ENCODE data around the gene DNAJC18.
"Not testable (repeated sequence)": the region's sequence is repeated elsewhere in the genome, so short reads cannot be mapped to it uniquely, and the experiment has no call there.

Gene DNAJC18

DNA sequence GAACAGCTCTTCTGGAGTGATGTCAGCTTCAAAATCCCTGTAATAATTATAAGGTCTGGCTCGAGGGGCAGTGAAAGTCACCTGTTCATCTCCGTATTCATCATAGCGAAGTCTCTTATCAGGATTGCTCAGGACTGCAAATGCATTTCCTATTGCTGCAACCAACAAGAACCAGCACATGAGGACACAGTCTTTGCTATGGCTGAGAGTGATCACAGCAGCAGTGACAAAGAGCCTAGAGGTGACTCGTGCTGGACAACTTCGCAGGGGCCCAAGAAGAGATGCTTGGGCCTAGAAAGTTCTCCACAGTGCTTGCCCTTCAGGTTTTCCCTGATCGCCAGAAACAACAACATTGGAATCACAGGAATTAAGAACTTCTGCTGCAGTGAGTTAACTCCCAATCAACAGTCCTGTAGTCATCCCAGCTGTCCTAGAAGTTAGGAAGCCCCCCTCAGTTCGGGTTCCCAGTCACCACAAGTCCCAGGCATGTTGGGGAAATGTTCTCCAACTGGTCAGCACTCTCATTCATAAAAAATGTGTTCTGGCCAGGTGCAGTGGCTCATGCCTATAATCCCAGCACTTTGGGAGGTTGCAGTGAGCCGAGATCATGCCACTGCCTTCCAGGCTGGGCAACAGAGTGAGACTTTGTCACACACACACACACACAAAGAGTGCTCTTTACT is 13.0 kb downstream of the DNAJC18 start:
- DNase-seq (ENCODE audit: low spot score): no peak

DNA sequence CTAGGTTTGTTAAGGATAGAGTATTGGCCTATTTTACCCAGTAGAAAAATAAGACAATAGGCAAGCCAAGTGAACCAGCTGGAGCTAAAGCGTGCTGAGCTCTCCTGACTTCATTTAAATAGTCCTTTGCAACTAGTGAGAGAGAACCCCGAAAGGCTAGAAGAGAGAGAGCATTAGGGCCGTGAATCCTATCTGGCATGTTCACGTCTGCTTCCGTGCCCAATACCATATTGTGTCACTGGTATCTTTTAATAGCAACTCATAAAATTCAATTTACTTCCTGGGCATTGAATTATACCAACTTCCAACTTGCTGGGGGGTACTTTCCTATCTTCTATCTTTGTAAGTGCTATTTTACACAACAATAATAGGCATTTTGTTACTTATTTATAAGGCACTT is 13.8 kb downstream of the DNAJC18 start:
- no peak for DNase-seq (ENCODE audit: low spot score)

GRCh38 chr5:139422307-139422893 is 16.9 kb downstream of the DNAJC18 start:
- no peak for DNase-seq (ENCODE audit: low spot score)

DNA sequence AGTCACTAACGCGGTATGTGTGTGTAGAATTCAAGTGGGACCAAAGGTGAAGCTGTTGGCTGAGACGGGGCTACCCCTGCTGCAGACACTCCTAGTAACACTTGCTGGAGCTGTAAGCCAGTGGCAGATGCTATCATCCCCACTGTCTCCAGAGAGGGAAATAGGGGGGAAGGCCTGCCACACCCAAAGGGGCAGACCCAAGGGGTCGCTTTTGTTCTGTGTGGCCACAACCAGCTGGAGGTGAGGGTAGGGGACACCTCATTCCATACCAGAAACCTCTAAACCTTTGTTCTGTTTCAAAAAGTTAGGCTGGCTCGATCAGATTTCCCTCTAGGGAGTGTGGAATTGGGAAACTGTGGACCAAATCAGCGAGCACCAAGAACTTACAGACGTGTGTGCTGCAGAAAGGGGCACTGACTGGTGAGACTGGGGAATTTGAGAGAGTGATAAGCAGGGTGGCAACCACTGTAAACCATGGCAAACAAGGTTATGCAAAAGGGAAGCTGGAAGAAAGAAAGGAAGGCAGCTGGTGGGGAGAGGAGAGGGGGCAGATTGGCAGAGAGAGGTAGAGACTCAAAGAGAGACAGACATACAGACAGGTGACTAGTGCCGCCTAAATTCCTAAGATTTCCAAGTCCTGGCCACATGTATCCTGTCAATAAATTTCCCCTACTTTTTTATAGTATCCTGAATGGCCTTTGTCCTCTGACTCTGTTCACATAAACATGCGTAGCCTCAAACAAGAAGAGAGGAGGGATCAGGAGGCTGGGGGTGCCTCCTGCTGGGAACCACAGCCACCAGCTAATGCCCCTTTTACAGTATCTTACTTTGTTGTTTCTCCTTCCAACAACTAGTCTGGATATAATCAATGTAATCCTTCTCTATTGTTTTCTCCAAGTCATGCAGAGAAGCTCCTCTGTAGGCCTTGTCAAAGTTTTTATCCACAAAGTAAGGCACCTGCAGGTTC is 19.8 kb downstream of the DNAJC18 start:
- no peak for DNase-seq (ENCODE audit: low spot score)

- no peak for DNase-seq (ENCODE audit: low spot score)
These were observed 20.5 kb downstream of the DNAJC18 start for GRCh38 chr5:139418793-139419192.

DNA sequence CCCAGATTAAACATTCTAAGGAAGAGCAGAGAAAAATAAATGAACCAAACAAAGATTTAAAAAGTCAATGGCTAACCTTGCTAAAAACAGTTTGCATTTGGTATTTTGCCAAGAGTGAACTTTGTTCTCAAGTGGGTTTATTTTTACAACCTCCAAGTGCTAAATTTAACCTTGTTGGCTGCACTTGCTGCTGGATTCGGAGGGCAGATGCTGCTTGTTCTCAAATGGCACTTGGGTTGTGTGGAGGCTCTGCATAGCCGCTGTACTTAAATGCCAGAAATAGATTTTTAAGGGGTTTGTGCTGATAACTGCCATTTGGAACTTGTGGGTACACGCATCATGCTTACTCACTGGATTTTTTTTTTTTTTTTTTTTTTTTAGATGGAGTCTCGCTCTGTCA is 22.1 kb downstream of the DNAJC18 start:
- no peak for DNase-seq (ENCODE audit: low spot score)

GRCh38 chr5:139416651-139417050 is 22.7 kb downstream of the DNAJC18 start:
- no peak for DNase-seq (ENCODE audit: low spot score)

GRCh38 chr5:139415869-139416268 is 23.5 kb downstream of the DNAJC18 start:
- DNase-seq (ENCODE audit: low spot score): no peak

GRCh38 chr5:139415221-139415861 is 24.0 kb downstream of the DNAJC18 start:
- no peak for DNase-seq (ENCODE audit: low spot score)

- DNase-seq (ENCODE audit: low spot score): no peak
These were observed 24.7 kb downstream of the DNAJC18 start for GRCh38 chr5:139414581-139415130.

GRCh38 chr5:139413963-139414362 is 25.4 kb downstream of the DNAJC18 start:
- DNase-seq (ENCODE audit: low spot score): no peak

- DNase-seq (ENCODE audit: low spot score): no peak
These were observed 26.2 kb downstream of the DNAJC18 start for GRCh38 chr5:139413153-139413552.

DNA sequence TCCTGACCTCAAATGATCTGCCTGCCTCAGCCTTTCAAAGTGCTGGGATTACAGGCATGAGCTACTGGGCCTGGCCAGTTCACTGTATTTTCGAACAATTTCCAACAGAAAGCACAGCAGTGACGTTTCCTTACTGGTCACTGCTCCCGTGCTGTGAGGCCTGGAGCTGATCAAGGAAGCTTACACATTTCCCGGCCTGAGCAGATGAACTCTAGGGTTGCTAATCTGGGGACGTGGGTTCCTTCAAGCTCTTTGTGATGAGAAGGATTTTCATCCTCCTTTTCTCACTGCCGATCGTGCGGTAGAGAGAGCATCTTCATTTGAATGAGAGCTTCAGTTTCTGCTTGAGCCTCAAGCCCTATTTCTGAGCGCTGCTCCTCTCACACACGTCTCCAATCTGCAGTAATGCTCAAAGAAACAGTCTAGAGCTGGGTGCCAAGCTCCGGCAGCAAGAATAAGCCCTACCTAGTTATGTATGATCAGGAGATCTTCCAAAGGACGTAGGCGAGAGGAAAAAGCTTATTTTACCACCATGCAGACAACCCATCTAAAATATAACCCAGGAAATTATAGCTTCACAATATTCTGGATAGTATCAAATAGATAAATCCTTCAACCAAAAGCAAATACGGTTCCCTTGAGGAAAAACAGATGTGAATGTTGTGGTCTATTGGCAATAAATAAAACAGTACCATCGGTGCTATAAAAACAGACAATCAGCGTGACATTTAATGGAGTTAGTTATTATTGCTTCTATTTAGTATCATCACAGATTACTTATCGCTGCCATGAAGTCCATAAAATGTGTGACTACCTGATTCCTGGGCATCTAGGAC is 28.1 kb downstream of the DNAJC18 start:
- no peak for DNase-seq (ENCODE audit: low spot score)

DNA sequence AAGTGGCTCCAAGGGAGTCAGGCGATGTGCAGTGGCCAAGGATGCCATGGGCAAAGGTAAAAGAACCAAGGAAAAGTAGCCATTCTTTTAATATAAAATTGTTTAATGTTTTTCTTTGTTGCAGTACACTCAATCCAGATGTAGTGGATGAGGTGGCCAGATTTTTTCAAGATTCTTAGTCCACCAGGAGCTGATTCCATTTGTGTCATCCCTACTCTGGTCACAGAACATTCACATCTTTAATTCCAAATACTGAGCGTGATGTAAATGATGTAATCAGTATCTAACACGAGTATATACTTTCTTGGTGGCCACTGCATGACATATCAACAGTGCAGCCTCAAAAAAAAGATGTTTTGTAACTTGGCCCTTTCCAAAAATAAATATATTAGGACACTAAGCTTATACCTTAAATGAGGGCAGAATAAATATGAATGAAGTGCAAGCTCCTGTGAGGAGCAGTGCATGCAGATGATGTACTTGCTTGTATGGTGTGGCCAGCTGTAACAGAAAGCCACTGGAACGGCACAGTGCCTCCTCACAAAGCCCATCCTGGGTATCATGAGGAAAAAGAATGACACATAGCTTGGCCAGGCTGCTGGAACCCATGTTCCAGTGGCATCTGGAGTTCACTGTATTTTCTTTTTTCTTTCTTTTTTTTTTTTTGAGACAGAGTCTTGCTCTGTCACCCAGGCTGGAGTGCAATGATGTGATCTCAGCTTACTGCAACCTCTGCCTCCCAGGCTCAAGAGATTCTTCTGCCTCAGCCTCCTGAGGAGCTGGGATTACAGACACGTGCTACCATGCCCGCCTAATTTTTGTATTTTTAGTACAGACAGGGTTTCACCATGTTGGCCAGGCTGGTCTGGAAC is 29.0 kb downstream of the DNAJC18 start:
- no peak for DNase-seq (ENCODE audit: low spot score)

DNA sequence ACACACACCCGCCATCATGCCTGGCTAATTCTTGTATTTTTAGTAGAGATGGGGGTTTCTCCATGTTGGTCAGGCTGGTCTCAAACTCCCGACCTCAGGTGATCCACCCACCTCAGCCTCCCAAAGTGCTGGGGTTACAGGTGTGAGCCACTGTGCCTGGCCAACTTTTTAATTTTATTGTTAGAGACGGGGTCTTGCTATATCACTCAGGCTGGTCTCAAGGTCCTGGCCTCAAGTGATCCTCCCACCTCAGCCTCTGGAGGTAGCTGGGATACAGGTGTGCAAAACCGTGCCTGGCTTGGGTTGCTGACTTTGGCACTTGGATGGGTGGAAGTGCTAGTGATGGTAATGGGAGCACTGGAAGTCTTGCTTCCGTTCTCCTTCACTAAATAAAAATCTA is 30.2 kb downstream of the DNAJC18 start:
- DNase-seq (ENCODE audit: low spot score): not testable (repeated sequence)

DNA sequence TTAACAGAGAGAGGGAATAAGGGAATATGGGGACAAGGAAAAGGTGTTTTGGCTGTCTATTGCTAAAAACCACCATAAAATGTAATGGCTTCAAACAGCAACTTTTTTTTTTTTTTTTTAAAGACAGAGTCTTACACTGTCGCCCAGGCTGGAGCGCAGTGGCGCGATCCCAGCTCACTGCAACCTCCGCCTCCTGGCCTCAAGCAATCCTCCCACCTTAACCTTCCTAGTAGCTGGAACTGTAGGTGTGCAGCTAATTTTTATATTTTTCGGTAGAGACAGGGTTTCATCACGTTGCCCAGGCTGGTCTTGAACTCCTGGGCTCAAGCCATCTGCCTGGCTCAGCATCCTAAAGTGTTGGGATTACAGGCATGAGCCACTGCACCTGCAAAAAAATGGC is 31.1 kb downstream of the DNAJC18 start:
- DNase-seq (ENCODE audit: low spot score): no peak

DNA sequence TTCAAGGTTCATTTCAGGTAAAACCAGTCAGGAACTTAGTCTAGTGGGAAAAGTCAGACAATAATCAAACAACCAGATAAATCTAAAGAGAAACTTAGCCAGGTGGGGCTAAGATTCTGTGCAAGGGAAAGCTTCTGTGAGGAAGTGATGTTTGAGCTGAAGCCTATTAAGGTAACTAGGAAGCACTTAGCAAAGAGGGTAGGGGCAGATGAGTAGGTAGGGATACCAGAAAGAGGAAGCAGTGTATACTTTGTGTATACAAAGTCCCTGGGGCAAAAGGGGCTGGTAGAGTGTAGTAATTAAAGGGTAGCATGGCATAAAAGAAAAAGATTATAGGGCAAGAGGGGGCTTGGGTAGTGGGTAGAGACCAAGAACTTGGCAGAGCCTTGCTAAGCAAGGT is 31.8 kb downstream of the DNAJC18 start:
- no peak for DNase-seq (ENCODE audit: low spot score)

DNA sequence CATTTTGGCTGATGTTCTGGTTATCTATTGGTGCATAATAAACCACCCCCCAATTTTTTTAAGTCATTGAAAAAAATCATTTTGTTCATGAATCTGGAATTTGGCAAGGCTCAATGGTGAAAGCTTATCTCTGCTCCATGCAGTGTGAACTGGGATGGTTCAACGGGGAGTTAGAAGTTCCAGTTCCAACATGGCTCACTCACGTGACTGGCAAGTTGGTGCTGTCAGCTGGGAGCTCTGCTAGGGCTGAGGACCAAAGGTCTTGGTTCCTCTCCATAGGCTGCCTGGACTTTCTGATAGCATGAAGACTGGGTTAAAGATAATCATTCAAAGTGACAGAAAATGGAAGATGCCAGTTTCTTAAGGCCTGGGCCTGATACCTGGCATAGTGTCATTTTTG is 32.4 kb downstream of the DNAJC18 start:
- DNase-seq (ENCODE audit: low spot score): no peak

- DNase-seq (ENCODE audit: low spot score): no peak
These were observed 34.9 kb downstream of the DNAJC18 start for GRCh38 chr5:139404484-139404840.

DNA sequence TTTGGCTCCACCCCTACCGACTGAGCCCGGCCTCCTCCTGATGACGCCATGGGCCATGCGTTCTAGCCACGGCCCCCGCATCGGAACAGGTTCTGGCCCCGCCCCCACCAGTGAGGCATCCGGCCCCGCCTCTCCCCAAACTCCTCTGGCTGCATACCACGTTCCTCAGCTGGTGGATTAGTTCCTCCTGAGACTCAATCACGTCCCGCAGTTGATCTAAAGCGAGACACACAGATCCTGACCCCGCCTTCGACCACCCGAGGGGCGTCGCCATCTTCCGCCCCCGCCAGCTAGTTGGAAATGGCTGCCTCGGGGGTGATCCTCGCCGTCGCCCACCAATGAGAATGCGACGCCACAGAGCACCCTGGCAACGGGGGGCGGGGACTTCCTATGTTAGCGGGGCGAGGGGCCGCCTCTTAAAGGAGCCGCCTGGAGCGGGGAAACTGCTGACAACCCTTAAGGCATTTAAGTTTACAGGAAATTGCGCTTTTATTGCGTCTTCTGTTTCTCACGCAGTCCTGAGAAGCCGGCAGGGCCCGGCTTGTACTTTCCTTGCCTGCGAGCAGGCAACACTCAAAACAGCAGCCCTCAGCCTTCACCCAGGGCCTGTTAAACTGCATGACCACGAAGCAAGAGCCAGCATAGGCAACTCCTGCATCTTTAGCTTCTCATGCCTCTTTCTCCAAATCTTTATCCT is 35.4 kb downstream of the DNAJC18 start, which contains the start of gene SPATA24:
TSS of gene SPATA24 (minus strand) at position 303 of the 697 bp plus-strand sequence. CDS start at position 274, 29 bp downstream.
- peak; percentile 98 for DNase-seq (ENCODE audit: low spot score)
